GM23338 (cell line): ENCODE data around the gene EVC2.

Source experiments
- CREB1 ChIP-seq: fragments of 250-450 bp; sonication (Bioruptor Pico); IDR thresholded peaks from 2 replicates; pipeline ENCODE4 v1.5.0; 2020; ENCODE audit warnings: low read depth, mild to moderate bottlenecking, moderate library complexity
- EZH2 ChIP-seq: fragments of 200-600 bp; sonication (generic); IDR thresholded peaks from one replicate; pipeline ENCODE4 v1.8.0; 2017; ENCODE audit warnings: antibody characterized with exemption, mild to moderate bottlenecking, low read depth; ENCODE audit not compliant: unreplicated experiment
- EZH2phosphoT487 ChIP-seq: fragments of 200-600 bp; sonication (generic); IDR thresholded peaks from one replicate; pipeline ENCODE4 v1.8.1; 2018; ENCODE audit warnings: antibody characterized with exemption; ENCODE audit not compliant: unreplicated experiment
- JUNB ChIP-seq: IDR thresholded peaks from one replicate; pipeline ENCODE4 v1.6.1; 2016; ENCODE audit warnings: antibody characterized with exemption; ENCODE audit not compliant: unreplicated experiment
- NANOG ChIP-seq: IDR thresholded peaks from 2 replicates; pipeline ENCODE4 v1.6.1; 2016; ENCODE audit warnings: antibody characterized with exemption, borderline replicate concordance
- POLR2AphosphoS5 ChIP-seq: IDR thresholded peaks from 2 replicates; pipeline ENCODE4 v1.6.1; 2016; ENCODE audit warnings: antibody characterized with exemption, low read depth
- STAT1 ChIP-seq: IDR thresholded peaks from one replicate; pipeline ENCODE4 v1.6.1; 2016; ENCODE audit warnings: antibody characterized with exemption; ENCODE audit not compliant: unreplicated experiment
- ZNF114 ChIP-seq: fragments of 250-450 bp; sonication (Bioruptor Pico); IDR thresholded peaks from 2 replicates; pipeline ENCODE4 v1.5.0; 2020; ENCODE audit warnings: mild to moderate bottlenecking, moderate library complexity
- ZNF331 ChIP-seq: fragments of 250-450 bp; sonication (Bioruptor Pico); IDR thresholded peaks from 2 replicates; pipeline ENCODE4 v1.5.0; 2020; ENCODE audit warnings: low read depth, mild to moderate bottlenecking, moderate library complexity
- TF ChIP-seq, protein P1 (sequence below), 2 experiments: fragments of 200-600 bp in 1 of 2; sonication (generic) in 1 of 2; conservative IDR thresholded peaks; 2 replicates each; pipeline versions ENCODE4 v1.5.1 to v1.6.1; 2016 to 2017; ENCODE audit warnings: antibody characterized with exemption in 2 of 2, low read depth in 2 of 2, mild to moderate bottlenecking in 2 of 2, moderate library complexity in 1 of 2
- TF ChIP-seq, protein P2 (sequence below): IDR thresholded peaks from one replicate; pipeline ENCODE4 v1.6.1; 2018; ENCODE audit warnings: antibody characterized with exemption; ENCODE audit not compliant: unreplicated experiment
- TF ChIP-seq, protein P3 (sequence below): IDR thresholded peaks from 2 replicates; pipeline ENCODE4 v1.6.1; 2016; ENCODE audit warnings: antibody characterized with exemption
- TF ChIP-seq, protein P4 (sequence below): fragments of 250-450 bp; sonication (Bioruptor Pico); IDR thresholded peaks from 2 replicates; pipeline ENCODE4 v1.5.0; 2020; ENCODE audit warnings: mild to moderate bottlenecking, moderate library complexity

DNA sequence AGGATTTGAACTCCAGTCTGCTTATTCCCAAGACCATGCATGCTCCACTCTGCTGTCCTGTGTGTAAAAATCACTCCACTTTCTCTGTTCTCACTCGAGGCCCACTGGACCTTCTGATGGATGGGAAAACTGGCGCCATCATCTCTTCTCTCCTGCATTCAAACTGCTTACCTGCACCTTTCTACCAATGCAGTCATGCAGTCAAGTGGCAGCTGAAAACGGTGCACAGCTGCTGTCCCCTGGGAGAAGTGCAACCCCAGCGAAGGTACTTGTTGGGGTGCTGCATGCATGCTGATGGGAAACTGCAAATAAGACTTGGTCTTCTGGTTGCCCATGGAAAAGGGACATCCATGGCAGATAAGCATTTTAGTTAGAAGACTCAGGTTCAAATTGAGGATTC is 147.1 kb downstream of the EVC2 start:
- no peak for TF ChIP-seq POLR2AphosphoS5
- TF ChIP-seq, protein P1, sequence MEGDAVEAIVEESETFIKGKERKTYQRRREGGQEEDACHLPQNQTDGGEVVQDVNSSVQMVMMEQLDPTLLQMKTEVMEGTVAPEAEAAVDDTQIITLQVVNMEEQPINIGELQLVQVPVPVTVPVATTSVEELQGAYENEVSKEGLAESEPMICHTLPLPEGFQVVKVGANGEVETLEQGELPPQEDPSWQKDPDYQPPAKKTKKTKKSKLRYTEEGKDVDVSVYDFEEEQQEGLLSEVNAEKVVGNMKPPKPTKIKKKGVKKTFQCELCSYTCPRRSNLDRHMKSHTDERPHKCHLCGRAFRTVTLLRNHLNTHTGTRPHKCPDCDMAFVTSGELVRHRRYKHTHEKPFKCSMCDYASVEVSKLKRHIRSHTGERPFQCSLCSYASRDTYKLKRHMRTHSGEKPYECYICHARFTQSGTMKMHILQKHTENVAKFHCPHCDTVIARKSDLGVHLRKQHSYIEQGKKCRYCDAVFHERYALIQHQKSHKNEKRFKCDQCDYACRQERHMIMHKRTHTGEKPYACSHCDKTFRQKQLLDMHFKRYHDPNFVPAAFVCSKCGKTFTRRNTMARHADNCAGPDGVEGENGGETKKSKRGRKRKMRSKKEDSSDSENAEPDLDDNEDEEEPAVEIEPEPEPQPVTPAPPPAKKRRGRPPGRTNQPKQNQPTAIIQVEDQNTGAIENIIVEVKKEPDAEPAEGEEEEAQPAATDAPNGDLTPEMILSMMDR (conservative IDR thresholded peaks at IDR 0.05; ENCODE audit: low read depth in 2 of 2), result no peak
- TF ChIP-seq EZH2phosphoT487, result no peak
- TF ChIP-seq JUNB, result no peak
- TF ChIP-seq, protein P2, sequence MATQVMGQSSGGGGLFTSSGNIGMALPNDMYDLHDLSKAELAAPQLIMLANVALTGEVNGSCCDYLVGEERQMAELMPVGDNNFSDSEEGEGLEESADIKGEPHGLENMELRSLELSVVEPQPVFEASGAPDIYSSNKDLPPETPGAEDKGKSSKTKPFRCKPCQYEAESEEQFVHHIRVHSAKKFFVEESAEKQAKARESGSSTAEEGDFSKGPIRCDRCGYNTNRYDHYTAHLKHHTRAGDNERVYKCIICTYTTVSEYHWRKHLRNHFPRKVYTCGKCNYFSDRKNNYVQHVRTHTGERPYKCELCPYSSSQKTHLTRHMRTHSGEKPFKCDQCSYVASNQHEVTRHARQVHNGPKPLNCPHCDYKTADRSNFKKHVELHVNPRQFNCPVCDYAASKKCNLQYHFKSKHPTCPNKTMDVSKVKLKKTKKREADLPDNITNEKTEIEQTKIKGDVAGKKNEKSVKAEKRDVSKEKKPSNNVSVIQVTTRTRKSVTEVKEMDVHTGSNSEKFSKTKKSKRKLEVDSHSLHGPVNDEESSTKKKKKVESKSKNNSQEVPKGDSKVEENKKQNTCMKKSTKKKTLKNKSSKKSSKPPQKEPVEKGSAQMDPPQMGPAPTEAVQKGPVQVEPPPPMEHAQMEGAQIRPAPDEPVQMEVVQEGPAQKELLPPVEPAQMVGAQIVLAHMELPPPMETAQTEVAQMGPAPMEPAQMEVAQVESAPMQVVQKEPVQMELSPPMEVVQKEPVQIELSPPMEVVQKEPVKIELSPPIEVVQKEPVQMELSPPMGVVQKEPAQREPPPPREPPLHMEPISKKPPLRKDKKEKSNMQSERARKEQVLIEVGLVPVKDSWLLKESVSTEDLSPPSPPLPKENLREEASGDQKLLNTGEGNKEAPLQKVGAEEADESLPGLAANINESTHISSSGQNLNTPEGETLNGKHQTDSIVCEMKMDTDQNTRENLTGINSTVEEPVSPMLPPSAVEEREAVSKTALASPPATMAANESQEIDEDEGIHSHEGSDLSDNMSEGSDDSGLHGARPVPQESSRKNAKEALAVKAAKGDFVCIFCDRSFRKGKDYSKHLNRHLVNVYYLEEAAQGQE, result no peak
- no peak for TF ChIP-seq EZH2
- TF ChIP-seq CREB1 (CRISPR knock-in tag), result no peak
- no peak for TF ChIP-seq STAT1
- no peak for TF ChIP-seq ZNF114 (CRISPR knock-in tag)
- TF ChIP-seq, protein P3, sequence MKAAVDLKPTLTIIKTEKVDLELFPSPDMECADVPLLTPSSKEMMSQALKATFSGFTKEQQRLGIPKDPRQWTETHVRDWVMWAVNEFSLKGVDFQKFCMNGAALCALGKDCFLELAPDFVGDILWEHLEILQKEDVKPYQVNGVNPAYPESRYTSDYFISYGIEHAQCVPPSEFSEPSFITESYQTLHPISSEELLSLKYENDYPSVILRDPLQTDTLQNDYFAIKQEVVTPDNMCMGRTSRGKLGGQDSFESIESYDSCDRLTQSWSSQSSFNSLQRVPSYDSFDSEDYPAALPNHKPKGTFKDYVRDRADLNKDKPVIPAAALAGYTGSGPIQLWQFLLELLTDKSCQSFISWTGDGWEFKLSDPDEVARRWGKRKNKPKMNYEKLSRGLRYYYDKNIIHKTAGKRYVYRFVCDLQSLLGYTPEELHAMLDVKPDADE, result no peak
- no peak for TF ChIP-seq ZNF331 (CRISPR knock-in tag)
- TF ChIP-seq, protein P4, sequence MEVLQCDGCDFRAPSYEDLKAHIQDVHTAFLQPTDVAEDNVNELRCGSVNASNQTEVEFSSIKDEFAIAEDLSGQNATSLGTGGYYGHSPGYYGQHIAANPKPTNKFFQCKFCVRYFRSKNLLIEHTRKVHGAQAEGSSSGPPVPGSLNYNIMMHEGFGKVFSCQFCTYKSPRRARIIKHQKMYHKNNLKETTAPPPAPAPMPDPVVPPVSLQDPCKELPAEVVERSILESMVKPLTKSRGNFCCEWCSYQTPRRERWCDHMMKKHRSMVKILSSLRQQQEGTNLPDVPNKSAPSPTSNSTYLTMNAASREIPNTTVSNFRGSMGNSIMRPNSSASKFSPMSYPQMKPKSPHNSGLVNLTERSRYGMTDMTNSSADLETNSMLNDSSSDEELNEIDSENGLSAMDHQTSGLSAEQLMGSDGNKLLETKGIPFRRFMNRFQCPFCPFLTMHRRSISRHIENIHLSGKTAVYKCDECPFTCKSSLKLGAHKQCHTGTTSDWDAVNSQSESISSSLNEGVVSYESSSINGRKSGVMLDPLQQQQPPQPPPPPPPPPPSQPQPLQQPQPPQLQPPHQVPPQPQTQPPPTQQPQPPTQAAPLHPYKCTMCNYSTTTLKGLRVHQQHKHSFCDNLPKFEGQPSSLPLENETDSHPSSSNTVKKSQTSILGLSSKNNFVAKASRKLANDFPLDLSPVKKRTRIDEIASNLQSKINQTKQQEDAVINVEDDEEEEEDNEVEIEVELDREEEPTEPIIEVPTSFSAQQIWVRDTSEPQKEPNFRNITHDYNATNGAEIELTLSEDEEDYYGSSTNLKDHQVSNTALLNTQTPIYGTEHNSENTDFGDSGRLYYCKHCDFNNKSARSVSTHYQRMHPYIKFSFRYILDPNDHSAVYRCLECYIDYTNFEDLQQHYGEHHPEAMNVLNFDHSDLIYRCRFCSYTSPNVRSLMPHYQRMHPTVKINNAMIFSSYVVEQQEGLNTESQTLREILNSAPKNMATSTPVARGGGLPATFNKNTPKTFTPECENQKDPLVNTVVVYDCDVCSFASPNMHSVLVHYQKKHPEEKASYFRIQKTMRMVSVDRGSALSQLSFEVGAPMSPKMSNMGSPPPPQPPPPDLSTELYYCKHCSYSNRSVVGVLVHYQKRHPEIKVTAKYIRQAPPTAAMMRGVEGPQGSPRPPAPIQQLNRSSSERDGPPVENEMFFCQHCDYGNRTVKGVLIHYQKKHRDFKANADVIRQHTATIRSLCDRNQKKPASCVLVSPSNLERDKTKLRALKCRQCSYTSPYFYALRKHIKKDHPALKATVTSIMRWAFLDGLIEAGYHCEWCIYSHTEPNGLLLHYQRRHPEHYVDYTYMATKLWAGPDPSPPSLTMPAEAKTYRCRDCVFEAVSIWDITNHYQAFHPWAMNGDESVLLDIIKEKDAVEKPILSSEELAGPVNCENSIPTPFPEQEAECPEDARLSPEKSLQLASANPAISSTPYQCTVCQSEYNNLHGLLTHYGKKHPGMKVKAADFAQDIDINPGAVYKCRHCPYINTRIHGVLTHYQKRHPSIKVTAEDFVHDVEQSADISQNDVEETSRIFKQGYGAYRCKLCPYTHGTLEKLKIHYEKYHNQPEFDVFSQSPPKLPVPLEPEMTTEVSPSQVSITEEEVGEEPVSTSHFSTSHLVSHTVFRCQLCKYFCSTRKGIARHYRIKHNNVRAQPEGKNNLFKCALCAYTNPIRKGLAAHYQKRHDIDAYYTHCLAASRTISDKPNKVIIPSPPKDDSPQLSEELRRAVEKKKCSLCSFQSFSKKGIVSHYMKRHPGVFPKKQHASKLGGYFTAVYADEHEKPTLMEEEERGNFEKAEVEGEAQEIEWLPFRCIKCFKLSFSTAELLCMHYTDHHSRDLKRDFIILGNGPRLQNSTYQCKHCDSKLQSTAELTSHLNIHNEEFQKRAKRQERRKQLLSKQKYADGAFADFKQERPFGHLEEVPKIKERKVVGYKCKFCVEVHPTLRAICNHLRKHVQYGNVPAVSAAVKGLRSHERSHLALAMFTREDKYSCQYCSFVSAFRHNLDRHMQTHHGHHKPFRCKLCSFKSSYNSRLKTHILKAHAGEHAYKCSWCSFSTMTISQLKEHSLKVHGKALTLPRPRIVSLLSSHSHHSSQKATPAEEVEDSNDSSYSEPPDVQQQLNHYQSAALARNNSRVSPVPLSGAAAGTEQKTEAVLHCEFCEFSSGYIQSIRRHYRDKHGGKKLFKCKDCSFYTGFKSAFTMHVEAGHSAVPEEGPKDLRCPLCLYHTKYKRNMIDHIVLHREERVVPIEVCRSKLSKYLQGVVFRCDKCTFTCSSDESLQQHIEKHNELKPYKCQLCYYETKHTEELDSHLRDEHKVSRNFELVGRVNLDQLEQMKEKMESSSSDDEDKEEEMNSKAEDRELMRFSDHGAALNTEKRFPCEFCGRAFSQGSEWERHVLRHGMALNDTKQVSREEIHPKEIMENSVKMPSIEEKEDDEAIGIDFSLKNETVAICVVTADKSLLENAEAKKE (CRISPR knock-in tag), result no peak
- no peak for TF ChIP-seq NANOG
